HG03342 (cell line): Measurements from ENCODE around the gene MAG.

Experiments
- ATAC-seq: cut with Tn5 transposase; IDR thresholded peaks from one replicate; pipeline ENCODE4 v1.9.1; 2021; ENCODE audit warnings: mild to moderate bottlenecking, moderate library complexity; ENCODE audit not compliant: unreplicated experiment

Gene MAG

DNA sequence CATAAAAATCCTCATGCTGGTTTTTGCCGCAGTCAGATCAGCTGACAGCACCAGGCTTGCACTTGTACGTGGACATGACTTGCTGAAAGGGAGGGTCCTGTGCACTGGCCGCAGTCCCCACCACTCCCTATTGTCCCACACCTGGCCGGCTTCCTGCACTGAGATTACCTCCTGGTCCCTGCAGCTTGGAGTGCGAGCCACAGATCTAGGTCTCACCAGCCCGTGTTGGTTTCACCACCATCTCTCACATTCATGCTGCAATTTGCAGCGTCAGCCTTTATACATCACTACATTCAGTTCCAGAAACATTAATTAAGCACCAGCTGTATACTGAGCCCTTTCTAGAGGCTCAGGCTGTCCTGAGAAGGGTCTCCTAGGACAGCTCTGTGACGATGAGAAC is 22.1 kb downstream of the MAG start:
- ATAC-seq: no peak

DNA sequence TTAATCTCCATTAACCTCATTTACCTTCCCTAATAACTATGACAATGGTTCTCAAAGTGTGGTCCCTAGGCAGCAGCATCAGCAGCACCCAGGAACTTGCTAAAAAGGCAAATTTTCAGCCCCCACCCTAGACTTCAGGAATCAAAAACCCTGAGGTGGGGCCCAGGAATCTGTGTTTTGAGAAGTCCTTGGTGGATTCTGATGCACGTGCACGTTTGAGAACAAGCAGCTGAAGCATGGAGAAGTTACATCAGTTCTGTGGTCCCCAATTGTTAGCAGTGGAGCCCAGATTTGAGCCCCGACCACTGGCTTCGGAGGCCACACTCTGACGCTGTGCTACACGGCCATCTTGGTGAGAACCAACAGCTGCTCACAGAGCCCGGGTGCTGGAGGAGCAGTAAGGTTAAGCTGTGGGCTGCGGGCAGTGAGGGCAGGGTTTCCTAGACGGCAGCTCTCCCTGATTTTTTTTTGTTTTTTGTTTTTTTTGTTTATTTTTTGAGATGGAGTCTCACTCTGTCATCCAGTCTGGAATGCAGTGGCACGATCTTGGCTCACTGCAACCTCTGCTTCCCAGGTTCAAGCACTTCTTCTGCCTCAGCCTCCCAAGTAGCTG is 23.0 kb downstream of the MAG start:
- no peak for ATAC-seq

GRCh38 chr19:35315883-35316282 is 23.9 kb downstream of the MAG start:
- no peak for ATAC-seq

DNA sequence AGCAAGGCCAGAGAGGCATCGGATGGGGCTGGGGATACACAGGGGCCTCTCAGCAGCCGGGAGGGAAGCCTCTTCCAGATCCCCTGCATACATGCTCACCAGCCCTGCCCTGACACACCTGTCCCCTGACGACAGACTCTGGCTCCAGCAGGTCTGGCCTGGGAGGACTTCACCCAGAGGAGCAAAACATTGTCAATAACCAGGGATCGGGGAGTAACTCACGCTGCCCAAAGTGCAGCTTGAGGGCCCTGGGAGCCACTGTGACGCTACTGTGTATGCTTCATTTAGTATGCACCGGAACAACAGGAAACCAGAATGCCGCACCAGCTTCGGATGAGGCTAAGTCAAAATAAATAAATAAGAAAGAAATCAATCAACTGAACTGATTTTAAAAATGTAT is 24.6 kb downstream of the MAG start:
- ATAC-seq: no peak

DNA sequence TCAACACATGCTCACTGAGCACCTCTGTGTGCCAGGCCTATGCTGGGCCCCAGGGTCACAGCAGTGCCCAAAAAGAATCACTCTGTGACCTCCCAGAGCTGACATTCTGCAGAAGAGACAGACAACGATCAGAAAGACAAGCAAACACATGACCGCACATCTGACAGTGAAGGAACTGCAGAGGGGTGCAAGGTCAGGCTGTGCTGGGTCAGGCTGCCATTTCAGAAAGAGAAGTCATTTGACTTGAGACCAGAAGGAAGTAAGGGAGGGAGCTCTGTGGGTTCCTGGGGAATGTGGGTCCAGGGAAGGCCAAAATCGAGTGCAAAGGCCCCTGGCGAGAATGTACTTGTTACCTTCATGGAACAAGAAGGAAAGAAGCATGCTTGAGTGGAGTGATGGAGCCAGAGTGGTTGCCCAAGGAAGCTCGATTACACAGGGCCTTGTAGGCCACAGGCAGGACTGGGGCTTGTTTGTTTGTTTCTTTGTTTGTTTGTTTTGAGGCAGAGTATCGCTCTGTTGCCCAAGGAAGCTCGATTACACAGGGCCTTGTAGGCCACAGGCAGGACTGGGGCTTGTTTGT is 25.6 kb downstream of the MAG start:
- no peak for ATAC-seq

GRCh38 chr19:35318679-35319448 is 26.9 kb downstream of the MAG start:
- no peak for ATAC-seq

DNA sequence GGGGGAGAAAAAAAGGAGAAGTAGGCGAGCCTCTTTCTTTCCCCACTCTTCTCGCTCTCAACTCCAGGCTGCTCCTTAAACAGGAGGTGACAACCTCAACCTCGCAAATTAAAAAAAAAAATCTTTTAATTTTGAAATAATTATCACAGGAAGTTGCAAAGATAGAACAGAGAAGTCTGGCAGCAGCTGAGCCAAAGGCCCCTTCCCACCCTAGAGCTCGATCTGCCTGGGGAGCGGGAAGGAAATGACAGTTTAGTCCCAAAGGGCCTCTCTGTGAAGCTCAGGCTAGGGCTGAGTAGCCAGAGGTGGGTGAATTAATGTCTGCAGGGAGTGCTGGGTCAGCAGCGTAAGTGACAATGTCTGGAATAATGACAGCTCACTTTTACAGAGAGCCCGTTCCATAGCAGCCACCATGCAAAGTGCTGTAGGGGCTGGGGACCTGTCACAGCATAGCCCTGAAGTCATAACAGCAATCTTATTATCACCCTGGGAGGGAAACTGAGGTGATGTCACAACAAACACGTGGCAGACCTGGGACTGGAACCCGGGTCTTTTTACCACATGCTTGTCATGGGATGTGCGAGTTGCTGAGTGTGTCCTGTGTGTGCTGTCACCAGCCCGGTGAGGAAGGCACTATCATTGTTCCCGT is 28.2 kb downstream of the MAG start:
- no peak for ATAC-seq

- no peak for ATAC-seq
Measured at GRCh38 chr19:35321291-35321690, 29.3 kb downstream of the MAG start.

- no peak for ATAC-seq
Measured at GRCh38 chr19:35322014-35322413, 30.1 kb downstream of the MAG start.

GRCh38 chr19:35327642-35328041 is 35.7 kb downstream of the MAG start:
- ATAC-seq: no peak

DNA sequence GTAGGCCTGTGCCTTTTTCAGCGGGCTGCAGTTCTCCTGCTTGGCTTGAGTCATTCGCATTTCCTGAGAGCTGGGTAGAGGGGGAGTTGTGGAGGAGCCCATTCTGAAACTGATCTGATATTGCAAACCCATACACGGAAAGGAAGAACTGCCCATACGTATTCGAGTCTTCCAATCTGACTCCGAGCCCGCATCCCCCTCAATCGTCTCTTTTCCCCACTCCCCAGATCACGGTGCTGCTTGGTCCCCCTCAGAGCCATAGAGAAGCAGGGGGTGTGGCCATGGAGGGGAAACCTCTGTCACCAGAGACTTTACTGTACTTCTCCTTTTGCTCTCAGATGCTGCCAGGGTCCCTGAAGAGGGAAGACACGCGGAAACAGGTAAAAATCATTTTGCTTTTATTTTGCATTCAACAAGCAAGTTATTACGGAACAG is 36.9 kb downstream of the MAG start, which contains the start of gene CD22:
Gene CD22, plus strand, starts transcription at position 337 of the 435 bp plus-strand sequence. CDS start 2,854 bp downstream, outside the sequence.
- no peak for ATAC-seq

DNA sequence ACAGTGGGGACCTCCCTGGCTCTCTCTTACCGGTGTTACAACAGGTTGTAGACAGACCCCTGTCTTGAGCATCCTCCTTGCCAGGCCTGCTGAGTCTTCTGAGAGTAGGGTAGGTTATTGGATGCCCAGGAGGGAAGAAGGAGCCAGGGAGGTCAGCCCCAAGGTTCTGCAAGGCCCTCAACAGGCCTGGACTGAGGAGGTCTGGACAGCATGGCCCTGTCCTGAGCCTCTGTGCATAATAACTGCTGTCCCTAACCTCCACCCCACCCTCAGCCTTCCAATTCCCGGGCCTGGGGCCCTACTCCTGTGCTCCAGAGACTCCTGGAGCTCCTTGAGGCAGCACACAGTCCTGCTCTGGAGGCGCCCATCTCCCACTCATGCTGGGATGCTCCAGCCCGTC is 37.4 kb downstream of the MAG start:
- no peak for ATAC-seq

- ATAC-seq: peak; percentile 47
Measured at GRCh38 chr19:35330475-35330874, 38.5 kb downstream of the MAG start.

- no peak for ATAC-seq
Measured at GRCh38 chr19:35331551-35332214, 39.7 kb downstream of the MAG start.

DNA sequence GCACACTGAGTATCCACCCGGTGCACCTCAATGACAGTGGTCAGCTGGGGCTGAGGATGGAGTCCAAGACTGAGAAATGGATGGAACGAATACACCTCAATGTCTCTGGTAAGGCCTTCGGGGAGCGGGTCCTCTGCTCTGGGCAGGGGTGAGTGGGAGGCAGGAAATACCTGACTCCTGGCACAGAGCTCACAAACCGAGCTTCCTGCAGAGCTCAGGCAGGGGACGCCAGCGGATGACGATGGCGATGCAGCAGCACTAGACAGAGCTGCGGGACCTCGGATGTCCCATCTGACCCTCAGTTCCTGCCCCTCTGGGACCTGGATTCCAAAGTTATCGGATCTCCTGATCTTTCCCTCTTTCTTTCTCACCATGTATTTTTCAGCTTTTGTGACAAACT is 40.9 kb downstream of the MAG start:
- no peak for ATAC-seq

DNA sequence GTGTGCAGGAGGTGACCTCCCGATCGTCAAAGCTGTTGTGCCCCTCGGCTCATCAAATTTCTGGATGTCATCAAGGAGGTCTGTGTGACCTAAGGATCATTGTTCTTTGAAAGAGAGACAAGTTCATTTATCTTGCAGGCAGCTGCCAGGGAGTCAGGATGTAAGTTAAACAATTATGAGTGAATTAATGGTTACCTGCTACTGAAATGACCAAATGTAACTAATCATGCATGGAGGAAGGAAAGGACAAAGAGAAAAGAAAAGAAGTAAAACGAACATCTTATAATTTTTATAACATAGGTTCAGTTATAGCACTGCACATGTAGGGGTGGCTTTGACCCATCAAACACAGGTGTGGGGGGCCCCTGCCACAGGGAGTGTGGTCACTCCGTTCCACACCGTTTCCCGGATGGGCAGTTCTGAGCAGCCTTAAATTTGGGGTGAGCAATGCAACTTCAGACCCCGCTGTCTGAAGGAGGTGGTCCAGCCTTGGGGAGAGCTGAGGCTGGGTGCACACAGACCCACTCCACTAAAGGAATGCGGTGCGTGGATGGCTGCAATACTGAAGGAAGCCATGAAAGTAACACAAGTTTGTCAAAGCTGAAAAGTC is 42.3 kb downstream of the MAG start:
- no peak for ATAC-seq

DNA sequence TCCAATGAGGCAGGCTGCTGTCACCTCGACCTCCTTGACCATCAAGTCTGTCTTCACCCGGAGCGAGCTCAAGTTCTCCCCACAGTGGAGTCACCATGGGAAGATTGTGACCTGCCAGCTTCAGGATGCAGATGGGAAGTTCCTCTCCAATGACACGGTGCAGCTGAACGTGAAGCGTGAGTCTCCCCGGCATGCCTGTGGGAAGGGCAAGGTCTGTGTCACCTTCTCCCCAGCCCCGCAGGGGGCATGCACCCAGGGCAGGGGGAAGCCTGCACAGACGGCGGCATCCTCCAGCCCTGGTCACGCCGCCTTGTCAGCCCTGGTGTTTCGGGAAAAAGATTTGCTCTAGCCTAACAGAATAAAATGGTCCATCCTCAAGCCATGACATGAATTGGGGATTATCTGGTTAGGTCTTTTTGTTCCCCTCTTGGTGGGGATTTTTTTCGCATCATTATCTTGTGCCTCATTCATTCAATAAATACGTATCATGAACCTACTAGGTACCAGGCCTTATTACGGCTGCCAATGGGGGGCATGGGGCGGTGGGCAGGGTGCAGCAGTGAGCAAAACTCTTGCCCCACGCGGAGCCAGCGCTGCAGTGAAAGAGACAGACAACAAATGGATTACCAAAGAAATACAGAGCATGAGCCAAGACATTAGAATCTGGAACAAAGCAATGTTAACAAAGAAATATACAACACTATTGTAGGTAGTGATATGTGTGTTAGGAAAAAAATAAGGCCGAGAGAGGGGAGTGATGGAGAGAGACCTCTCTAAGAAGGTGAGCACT is 44.4 kb downstream of the MAG start:
- ATAC-seq: no peak

DNA sequence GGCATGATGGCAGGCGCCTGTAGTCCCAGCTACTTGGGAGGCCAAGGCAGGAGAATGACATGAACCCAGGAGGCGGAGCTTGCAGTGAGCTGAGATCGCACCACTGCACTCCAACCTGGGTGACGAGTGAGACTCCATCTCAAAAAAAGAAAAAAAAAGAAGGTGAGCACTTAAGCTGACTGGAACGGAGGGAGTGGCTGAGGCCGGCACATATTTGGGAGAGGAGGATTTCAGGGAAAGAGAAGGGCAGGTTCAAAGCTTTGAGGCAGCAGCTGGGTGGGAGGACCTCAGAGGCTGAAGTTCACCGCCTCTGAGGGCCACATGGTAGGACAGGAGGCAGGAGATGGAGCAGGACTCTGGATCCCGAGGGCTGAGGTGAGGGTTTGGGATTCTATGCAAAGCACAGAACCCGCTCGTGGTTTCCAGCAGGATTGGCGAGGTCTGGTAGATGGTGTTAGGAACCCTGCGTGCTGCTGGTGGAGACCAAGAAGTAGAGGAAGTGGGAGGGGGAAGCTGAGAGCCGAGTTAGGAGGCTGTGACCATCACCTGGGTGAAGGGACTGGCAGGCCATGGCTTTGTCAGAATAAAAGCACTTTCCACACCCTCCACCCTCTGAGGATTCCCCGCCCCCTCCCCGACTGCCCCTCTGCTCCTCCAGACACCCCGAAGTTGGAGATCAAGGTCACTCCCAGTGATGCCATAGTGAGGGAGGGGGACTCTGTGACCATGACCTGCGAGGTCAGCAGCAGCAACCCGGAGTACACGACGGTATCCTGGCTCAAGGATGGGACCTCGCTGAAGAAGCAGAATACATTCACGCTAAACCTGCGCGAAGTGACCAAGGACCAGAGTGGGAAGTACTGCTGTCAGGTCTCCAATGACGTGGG is 45.4 kb downstream of the MAG start:
- no peak for ATAC-seq

DNA sequence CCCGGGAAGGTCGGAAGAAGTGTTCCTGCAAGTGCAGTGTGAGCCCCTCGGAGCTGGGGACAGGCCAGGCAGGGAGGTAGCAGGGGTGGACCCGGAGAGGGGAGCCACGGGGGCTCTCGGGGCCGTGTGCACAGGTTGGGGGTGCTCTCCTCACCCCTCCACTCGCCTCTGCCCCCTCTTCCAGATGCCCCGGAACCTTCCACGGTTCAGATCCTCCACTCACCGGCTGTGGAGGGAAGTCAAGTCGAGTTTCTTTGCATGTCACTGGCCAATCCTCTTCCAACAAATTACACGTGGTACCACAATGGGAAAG is 46.0 kb downstream of the MAG start:
- ATAC-seq: no peak
